ENCODE data around the gene NPHP1. TPM values are rescaled to one million over a fixed set of nuclear protein-coding genes. Genes with fewer than 3 reads are reported as not detected.

Gene NPHP1
- total RNA-seq, 1 experiment from 2014 or later, result 4.7 TPM

DNA sequence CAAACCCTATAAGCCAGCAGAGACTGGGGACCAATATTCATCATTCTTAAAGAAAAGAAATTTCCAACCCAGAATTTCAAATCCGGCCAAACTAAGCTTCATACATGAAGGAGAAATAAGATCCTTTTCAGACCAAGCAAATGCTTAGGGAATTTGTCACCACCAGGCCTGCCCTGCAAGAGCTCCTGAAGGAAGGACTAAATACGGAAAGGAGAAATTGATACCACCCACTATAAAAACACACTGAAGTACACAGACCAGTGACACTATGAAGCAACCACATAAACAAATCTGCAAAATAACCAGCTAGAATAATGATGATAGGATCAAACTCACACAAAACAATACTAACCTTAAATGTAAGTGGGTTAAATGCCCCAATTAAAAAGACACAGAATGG is 22.4 kb downstream of the NPHP1 start:
- TF ChIP-seq, protein P1, sequence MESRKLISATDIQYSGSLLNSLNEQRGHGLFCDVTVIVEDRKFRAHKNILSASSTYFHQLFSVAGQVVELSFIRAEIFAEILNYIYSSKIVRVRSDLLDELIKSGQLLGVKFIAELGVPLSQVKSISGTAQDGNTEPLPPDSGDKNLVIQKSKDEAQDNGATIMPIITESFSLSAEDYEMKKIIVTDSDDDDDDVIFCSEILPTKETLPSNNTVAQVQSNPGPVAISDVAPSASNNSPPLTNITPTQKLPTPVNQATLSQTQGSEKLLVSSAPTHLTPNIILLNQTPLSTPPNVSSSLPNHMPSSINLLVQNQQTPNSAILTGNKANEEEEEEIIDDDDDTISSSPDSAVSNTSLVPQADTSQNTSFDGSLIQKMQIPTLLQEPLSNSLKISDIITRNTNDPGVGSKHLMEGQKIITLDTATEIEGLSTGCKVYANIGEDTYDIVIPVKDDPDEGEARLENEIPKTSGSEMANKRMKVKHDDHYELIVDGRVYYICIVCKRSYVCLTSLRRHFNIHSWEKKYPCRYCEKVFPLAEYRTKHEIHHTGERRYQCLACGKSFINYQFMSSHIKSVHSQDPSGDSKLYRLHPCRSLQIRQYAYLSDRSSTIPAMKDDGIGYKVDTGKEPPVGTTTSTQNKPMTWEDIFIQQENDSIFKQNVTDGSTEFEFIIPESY (IDR thresholded peaks at IDR 0.05; ENCODE audit: extremely low read depth, insufficient replicate concordance, low read length), result no peak
- TF ChIP-seq RAD21 (IDR thresholded peaks at IDR 0.05; ENCODE audit: low read depth) (no peak), SP1 (IDR thresholded peaks at IDR 0.05; ENCODE audit: low read depth) (no peak), TCF7L2 (IDR thresholded peaks at IDR 0.05; ENCODE audit: borderline replicate concordance, extremely low read depth, insufficient read depth, insufficient read length) (no peak), SRF (IDR thresholded peaks at IDR 0.05; ENCODE audit: low read depth) (no peak), EGR1 (IDR thresholded peaks at IDR 0.05; ENCODE audit: low read depth) (no peak), ELF1 (IDR thresholded peaks at IDR 0.05; ENCODE audit: borderline replicate concordance, low read depth) (no peak), ZNF274 (IDR thresholded peaks at IDR 0.05; ENCODE audit: low read depth, low read length) (no peak), CBX3 (IDR thresholded peaks at IDR 0.05; ENCODE audit: low read depth) (no peak), POLR2AphosphoS5 (IDR thresholded peaks at IDR 0.05; ENCODE audit: low read depth, low read length) (no peak), YY1 (IDR thresholded peaks at IDR 0.05; ENCODE audit: extremely low read depth, insufficient replicate concordance, low read depth, low read length) (no peak), POLR2A (IDR thresholded peaks at IDR 0.05; ENCODE audit: borderline replicate concordance, extremely low read depth, insufficient read depth, insufficient read length) (no peak), ZFX (IDR thresholded peaks at IDR 0.05) (no peak), JUND (IDR thresholded peaks at IDR 0.05) (no peak), CEBPB (IDR thresholded peaks at IDR 0.05; ENCODE audit: low read depth) (no peak), FOSL1 (IDR thresholded peaks at IDR 0.05; ENCODE audit: low read depth) (no peak)
- TF ChIP-seq, protein P2, sequence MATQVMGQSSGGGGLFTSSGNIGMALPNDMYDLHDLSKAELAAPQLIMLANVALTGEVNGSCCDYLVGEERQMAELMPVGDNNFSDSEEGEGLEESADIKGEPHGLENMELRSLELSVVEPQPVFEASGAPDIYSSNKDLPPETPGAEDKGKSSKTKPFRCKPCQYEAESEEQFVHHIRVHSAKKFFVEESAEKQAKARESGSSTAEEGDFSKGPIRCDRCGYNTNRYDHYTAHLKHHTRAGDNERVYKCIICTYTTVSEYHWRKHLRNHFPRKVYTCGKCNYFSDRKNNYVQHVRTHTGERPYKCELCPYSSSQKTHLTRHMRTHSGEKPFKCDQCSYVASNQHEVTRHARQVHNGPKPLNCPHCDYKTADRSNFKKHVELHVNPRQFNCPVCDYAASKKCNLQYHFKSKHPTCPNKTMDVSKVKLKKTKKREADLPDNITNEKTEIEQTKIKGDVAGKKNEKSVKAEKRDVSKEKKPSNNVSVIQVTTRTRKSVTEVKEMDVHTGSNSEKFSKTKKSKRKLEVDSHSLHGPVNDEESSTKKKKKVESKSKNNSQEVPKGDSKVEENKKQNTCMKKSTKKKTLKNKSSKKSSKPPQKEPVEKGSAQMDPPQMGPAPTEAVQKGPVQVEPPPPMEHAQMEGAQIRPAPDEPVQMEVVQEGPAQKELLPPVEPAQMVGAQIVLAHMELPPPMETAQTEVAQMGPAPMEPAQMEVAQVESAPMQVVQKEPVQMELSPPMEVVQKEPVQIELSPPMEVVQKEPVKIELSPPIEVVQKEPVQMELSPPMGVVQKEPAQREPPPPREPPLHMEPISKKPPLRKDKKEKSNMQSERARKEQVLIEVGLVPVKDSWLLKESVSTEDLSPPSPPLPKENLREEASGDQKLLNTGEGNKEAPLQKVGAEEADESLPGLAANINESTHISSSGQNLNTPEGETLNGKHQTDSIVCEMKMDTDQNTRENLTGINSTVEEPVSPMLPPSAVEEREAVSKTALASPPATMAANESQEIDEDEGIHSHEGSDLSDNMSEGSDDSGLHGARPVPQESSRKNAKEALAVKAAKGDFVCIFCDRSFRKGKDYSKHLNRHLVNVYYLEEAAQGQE (IDR thresholded peaks at IDR 0.05; ENCODE audit: low read depth), result no peak
- TF ChIP-seq, protein P3, sequence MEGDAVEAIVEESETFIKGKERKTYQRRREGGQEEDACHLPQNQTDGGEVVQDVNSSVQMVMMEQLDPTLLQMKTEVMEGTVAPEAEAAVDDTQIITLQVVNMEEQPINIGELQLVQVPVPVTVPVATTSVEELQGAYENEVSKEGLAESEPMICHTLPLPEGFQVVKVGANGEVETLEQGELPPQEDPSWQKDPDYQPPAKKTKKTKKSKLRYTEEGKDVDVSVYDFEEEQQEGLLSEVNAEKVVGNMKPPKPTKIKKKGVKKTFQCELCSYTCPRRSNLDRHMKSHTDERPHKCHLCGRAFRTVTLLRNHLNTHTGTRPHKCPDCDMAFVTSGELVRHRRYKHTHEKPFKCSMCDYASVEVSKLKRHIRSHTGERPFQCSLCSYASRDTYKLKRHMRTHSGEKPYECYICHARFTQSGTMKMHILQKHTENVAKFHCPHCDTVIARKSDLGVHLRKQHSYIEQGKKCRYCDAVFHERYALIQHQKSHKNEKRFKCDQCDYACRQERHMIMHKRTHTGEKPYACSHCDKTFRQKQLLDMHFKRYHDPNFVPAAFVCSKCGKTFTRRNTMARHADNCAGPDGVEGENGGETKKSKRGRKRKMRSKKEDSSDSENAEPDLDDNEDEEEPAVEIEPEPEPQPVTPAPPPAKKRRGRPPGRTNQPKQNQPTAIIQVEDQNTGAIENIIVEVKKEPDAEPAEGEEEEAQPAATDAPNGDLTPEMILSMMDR (IDR thresholded peaks at IDR 0.05 in 2 of 3, conservative IDR thresholded peaks at IDR 0.05 in 1 of 3; ENCODE audit: borderline replicate concordance in 1 of 3, insufficient read depth in 1 of 3, low read depth in 2 of 3, low read length in 2 of 3), result no peak
- TF ChIP-seq, protein P4, sequence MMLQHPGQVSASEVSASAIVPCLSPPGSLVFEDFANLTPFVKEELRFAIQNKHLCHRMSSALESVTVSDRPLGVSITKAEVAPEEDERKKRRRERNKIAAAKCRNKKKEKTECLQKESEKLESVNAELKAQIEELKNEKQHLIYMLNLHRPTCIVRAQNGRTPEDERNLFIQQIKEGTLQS (IDR thresholded peaks at IDR 0.05), result no peak
- no peaks in the 10 kb centered on the region for H3K9me2 ChIP-seq (ENCODE audit: insufficient read depth)
- no peak overlapping the region for H3K27ac ChIP-seq (ENCODE audit: low read depth, low read length)
- no peaks in the 10 kb centered on the region for H3K79me2 ChIP-seq (ENCODE audit: insufficient read depth, low read length)
- no peak overlapping the region for H2AFZ ChIP-seq (ENCODE audit: low read depth, low read length, poor library complexity, severe bottlenecking)
- H4K20me1 ChIP-seq (ENCODE audit: insufficient read depth), result no peaks in the 10 kb centered on the region
- DNase-seq (ENCODE audit: low read depth, low spot score) (no peak), ATAC-seq (no peak)
- H3K27me3 ChIP-seq (ENCODE audit: insufficient read depth, low read length), result no peaks in the 10 kb centered on the region
- H3K9ac ChIP-seq (ENCODE audit: low read length), result no peak overlapping the region
- ChIA-PET RAD21 (ENCODE audit: low non-redundant PET in 1 of 2, low total read pairs in 2 of 2, uncharacterized antibody in 2 of 2, unreplicated experiment in 2 of 2) (no interaction called here), CTCF (no interaction called here), POLR2A (no interaction called here)
- no peaks in the 10 kb centered on the region for H3K4me1 ChIP-seq (ENCODE audit: control insufficient read depth in 1 of 2, insufficient read depth in 2 of 2, low read length in 2 of 2)
- H3K4me2 ChIP-seq (ENCODE audit: low read length), result no peak overlapping the region
- H3K4me3 ChIP-seq (replicated peaks in 1 of 2; ENCODE audit: low read depth in 1 of 2, low read length in 2 of 2), result no peak overlapping the region
- BruUV-seq (replicated peaks), result no TSS peak
- no peaks in the 10 kb centered on the region for H3K36me3 ChIP-seq (ENCODE audit: control insufficient read depth in 1 of 2, insufficient read depth in 2 of 2, low read length in 2 of 2)
- H3K9me3 ChIP-seq (ENCODE audit: control insufficient read depth in 1 of 2, insufficient read depth in 1 of 2, low read depth in 1 of 2, low read length in 2 of 2), result peaks cover 0 to 7% of the 10 kb centered on the region in 2 experiments; a peak in 1 of 4 replicates
- intact Hi-C loops (cut with micrococcal nuclease), result no loop called here
